Heart right ventricle (tissue), 16 donors: ENCODE results near the gene SEMA4B. TPM values are rescaled to one million over a fixed set of nuclear protein-coding genes. Genes with fewer than 3 reads are reported as not detected.

ENCODE experiments used
- ATAC-seq, 8 donors: fragments of 200-7000 bp; cut with Tn5 transposase; one replicate each; pipeline ENCODE4 v1.9.1; 2020; ENCODE audit warnings: mild to moderate bottlenecking in 8 of 8, moderate library complexity in 8 of 8, moderate number of reproducible peaks in 1 of 8
- DNase-seq, 2 donors: peaks; one replicate each; pipeline ENCODE4 v3.0.0-alpha.2; 2020
- H3K27ac ChIP-seq, 10 donors: fragments of 200-600 bp; sonication (generic) in 2 of 10; one replicate each; pipeline versions ENCODE4 v1.5.0 to v1.8.0; 2020 to 2022; ENCODE audit warnings: mild to moderate bottlenecking in 3 of 10
- H3K27me3 ChIP-seq, 7 donors: fragments of 200-600 bp; one replicate each; pipeline ENCODE4 v1.8.0; 2021 to 2022; ENCODE audit warnings: mild to moderate bottlenecking in 2 of 7
- H3K36me3 ChIP-seq, 9 donors: fragments of 200-600 bp; sonication (generic) in 1 of 9; one replicate each; pipeline versions ENCODE4 v1.5.0 to v1.8.0; 2020 to 2022; ENCODE audit warnings: mild to moderate bottlenecking in 2 of 9
- H3K4me1 ChIP-seq, 9 donors: fragments of 200-600 bp; sonication (generic) in 1 of 9; one replicate each; pipeline versions ENCODE4 v1.5.0 to v1.8.0; 2020 to 2022; ENCODE audit warnings: mild to moderate bottlenecking in 4 of 9
- H3K4me3 ChIP-seq, 10 donors: fragments of 200-600 bp; sonication (generic) in 2 of 10; one replicate each; pipeline versions ENCODE4 v1.5.0 to v1.8.0; 2020 to 2022; ENCODE audit warnings: mild to moderate bottlenecking in 7 of 10, moderate library complexity in 2 of 10
- H3K9me3 ChIP-seq, 11 donors: fragments of 200-600 bp in 10 of 11; sonication (generic) in 2 of 11; one replicate each; pipeline versions ENCODE4 v1.5.0 to v1.8.0; 2013 to 2022; ENCODE audit warnings: mild to moderate bottlenecking in 2 of 11, control low read depth in 1 of 11, moderate library complexity in 1 of 11
- CTCF ChIP-seq, 9 donors: fragments of 200-600 bp; sonication (generic) in 2 of 9; IDR thresholded peaks; one replicate each; pipeline versions ENCODE4 v1.5.0 to v1.8.0; 2021 to 2022; ENCODE audit warnings: antibody characterized with exemption in 9 of 9, mild to moderate bottlenecking in 5 of 9, moderate library complexity in 1 of 9
- WGBS, 2 donors: extraction: QIAGEN DNeasy Blood & Tissue Kit; methylation state at CpG; one replicate each; pipeline ENCODE4 v1.1.7; 2013; ENCODE audit warnings: inconsistent platforms in 1 of 2; 5-methylcytosine and 5-hydroxymethylcytosine counted together
- intact Hi-C, 10 donors: fragments of 100-400 bp; cut with DNase I; formaldehyde crosslinking; loops; one replicate each; pipeline versions ENCODE4 v1.11.1 to v1.14.2; 2022
- polyA plus RNA-seq, 2 donors: library from polyadenylated mRNA; stranded (reverse); fragments of 200-250 nt; gene quantifications; one replicate each; pipeline ENCODE4 v1.2.3, GENCODE V29; 2013
- total RNA-seq, 10 donors: library from RNA; stranded (reverse); fragmentation: NEBNext Ultra II Directional in 3 of 10; extraction: Animal tissue kit (Norgen Biotek cat#: 25700) in 3 of 10; gene quantifications; one replicate each; pipeline versions ENCODE4 v1.2.1 to v1.2.4, GENCODE V29; 2021 to 2023
- donor health status: Arrhythmogenic right ventricular cardiomyopathy.
- donor health status: ischemic (EF 13 %, LVEDD 7.1; RV severe dilation, severe dysfunction).
- donor health status: healthy with polysubstance abuse.
- donor health status: DM: no; HTN: yes; CAD: no.
- donor health status: DM: no; HTN: no; CAD: no.
- donor health status: ischemic (EF 25% LVEDD 6.9; RV normal size, moderate dysfunction).
- donor health status: ischemic (EF 25% LVEDD 5.7; RV mildly dilated, moderate dysfunction).
- donor health status: healthy.
- donor health status: DM: yes; HTN: yes; CAD: no.
- donor health status: Ischemic cardiomyopathy.
- donor health status: ischemic (EF 35%, LVEDD 5.7; RV mildly dilated, moderate dysfunction).
- donor health status: nonischemic (EF 11% LVEDD 7.7; RV severe dilation, severe dysfunction).
- donor health status: DM: yes; HTN: yes; CAD: no.
- donor health status: PGD.
- donor health status: ischemic (EF 29% LVEDD 5.4; RV normal size, mild dysfunction).
- donor health status: nonischemic (EF 23%, LVEDD 6.1; RV moderate dilation, normal function).

SEMA4B gene
- total and polyA plus RNA-seq, 12 donors = 9.9 to 76.7 (median 18.4) TPM

- Histone ChIP-seq H3K9me3 (no peaks in the 10 kb centered on the region), H3K4me1 (peaks cover 0 to 25% (median 14%) of the 10 kb centered on the region in 9 donors), H3K36me3 (no peaks in the 10 kb centered on the region), H3K27me3 (no peaks in the 10 kb centered on the region), H3K27ac (peak overlapping the region in 3 of 10 donors; percentile 0 to 92 (median 36)), H3K4me3 (no peak overlapping the region)
- DNase-seq (no peak), ATAC-seq (no peak)
- WGBS, 2 donors = 66 to 75% methylated on average over 7 of the region's 7 CpGs
- TF ChIP-seq CTCF (IDR thresholded peaks at IDR 0.05) = no peak
- intact Hi-C loops = no loop called here
Observed at GRCh38 chr15:90173372-90173771, 27.8 kb upstream of the SEMA4B start.

- H3K36me3 ChIP-seq = no peaks in the 10 kb centered on the region
- intact Hi-C loops = no loop called here
- no peak for TF ChIP-seq CTCF (IDR thresholded peaks at IDR 0.05)
- DNase-seq (peak; percentile 88 to 89), ATAC-seq (peak; percentile 68 to 93 (median 90))
- WGBS, 2 donors = 49 to 59% methylated on average over 25 of the region's 25 CpGs
- peaks cover 0 to 29% (median 14%) of the 10 kb centered on the region in 9 donors for H3K4me1 ChIP-seq
- no peaks in the 10 kb centered on the region for H3K9me3 ChIP-seq
- peak overlapping the region; percentile 83 to 96 (median 91) for H3K27ac ChIP-seq
- H3K27me3 ChIP-seq = peaks cover 0 to 2% (median 0%) of the 10 kb centered on the region in 7 donors
- peak overlapping the region in 2 of 10 donors; percentile 11 to 22 for H3K4me3 ChIP-seq
Observed at GRCh38 chr15:90174140-90174875, 26.8 kb upstream of the SEMA4B start.

GRCh38 chr15:90177012-90177411, 24.1 kb upstream of the SEMA4B start:
- no peaks in the 10 kb centered on the region for H3K9me3 ChIP-seq
- no peak for TF ChIP-seq CTCF (IDR thresholded peaks at IDR 0.05)
- no peak overlapping the region for H3K4me3 ChIP-seq
- 91 to 95% methylated on average over 9 of the region's 9 CpGs for WGBS, 2 donors
- H3K27ac ChIP-seq = no peak overlapping the region
- intact Hi-C loops = no loop called here
- H3K36me3 ChIP-seq = no peaks in the 10 kb centered on the region
- peaks cover 0 to 25% (median 14%) of the 10 kb centered on the region in 9 donors for H3K4me1 ChIP-seq
- peaks cover 0 to 7% (median 0%) of the 10 kb centered on the region in 7 donors for H3K27me3 ChIP-seq
- ATAC-seq (no peak), DNase-seq (no peak)

GRCh38 chr15:90178468-90179435, 22.4 kb upstream of the SEMA4B start:
- intact Hi-C loops = no loop called here
- Histone ChIP-seq H3K36me3 (no peaks in the 10 kb centered on the region), H3K27me3 (peaks cover 0 to 7% (median 0%) of the 10 kb centered on the region in 7 donors), H3K4me3 (no peak overlapping the region), H3K4me1 (peaks cover under 1 to 30% (median 17%) of the 10 kb centered on the region in 9 donors), H3K27ac (no peak overlapping the region), H3K9me3 (no peaks in the 10 kb centered on the region)
- TF ChIP-seq CTCF (IDR thresholded peaks at IDR 0.05) = no peak
- DNase-seq = no peak
- no peak for ATAC-seq
- WGBS, 2 donors = 76 to 78% methylated on average over 10 of the region's 10 CpGs
